Upper lobe of left lung (tissue), 6 donors: ENCODE results near the gene ME2. TPM values are rescaled to one million over a fixed set of nuclear protein-coding genes. Genes with fewer than 3 reads are reported as not detected.

Experiments
- ATAC-seq, 2 donors: fragments of 200-7000 bp; cut with Tn5 transposase; one replicate each; pipeline ENCODE4 v1.9.1; 2022; ENCODE audit warnings: mild to moderate bottlenecking in 2 of 2, moderate library complexity in 2 of 2; ENCODE audit not compliant: low FRiP score in 2 of 2
- DNase-seq, 2 donors: peaks; one replicate each; pipeline ENCODE4 v3.0.0-alpha.2; 2019 to 2020
- H3K27ac ChIP-seq, 4 donors: fragments of 200-600 bp; sonication (generic); one replicate each; pipeline ENCODE4 v1.5.1; 2016 to 2019
- H3K27me3 ChIP-seq, 4 donors: fragments of 200-600 bp; sonication (generic); one replicate each; pipeline ENCODE4 v1.5.1; 2017 to 2019
- H3K36me3 ChIP-seq, 4 donors: fragments of 200-600 bp; sonication (generic); one replicate each; pipeline ENCODE4 v1.5.1; 2016 to 2019
- H3K4me1 ChIP-seq, 4 donors: fragments of 200-600 bp; sonication (generic); one replicate each; pipeline ENCODE4 v1.5.1; 2018 to 2019
- H3K4me3 ChIP-seq, 4 donors: fragments of 200-600 bp; sonication (generic); one replicate each; pipeline ENCODE4 v1.5.1; 2017 to 2019; ENCODE audit warnings: mild to moderate bottlenecking in 2 of 4, moderate library complexity in 1 of 4
- H3K9me3 ChIP-seq, 4 donors: fragments of 200-600 bp; sonication (generic); one replicate each; pipeline ENCODE4 v1.5.1; 2018 to 2019
- EP300 ChIP-seq, 4 donors: sonication (generic); formaldehyde crosslinking; IDR thresholded peaks; one replicate each; pipeline ENCODE4 v1.5.1; 2017; ENCODE audit warnings: antibody characterized with exemption in 4 of 4, control low read depth in 2 of 4
- POLR2A ChIP-seq, 4 donors: fragments of 450-650 bp; IDR thresholded peaks; one replicate each; pipeline ENCODE4 v1.5.1; 2016 to 2017; ENCODE audit warnings: antibody characterized with exemption in 4 of 4, mild to moderate bottlenecking in 2 of 4
- POLR2AphosphoS5 ChIP-seq, 2 donors: sonication (generic); formaldehyde crosslinking; IDR thresholded peaks; one replicate each; pipeline ENCODE4 v1.5.1; 2017; ENCODE audit warnings: antibody characterized with exemption in 2 of 2
- WGBS, 2 donors: methylation state at CpG; one replicate each; pipeline ENCODE4 v1.1.5; 2017 to 2018; 5-methylcytosine and 5-hydroxymethylcytosine counted together
- total RNA-seq, 6 donors: library from RNA; depleted of rRNA in 4 of 6; stranded (reverse); fragments of >200 nt in 4 of 6; gene quantifications; one replicate each; pipeline versions ENCODE4 v1.1.0 to v1.2.1, GENCODE V29; 2016 to 2021
- TF ChIP-seq, protein P1 (sequence below), 6 experiments: fragments of 450-650 bp in 4 of 6; fragments of 200-600 bp in 2 of 6; sonication (generic) in 2 of 6; IDR thresholded peaks; one replicate each; pipeline ENCODE4 v1.5.1; 2016 to 2019; ENCODE audit warnings: antibody characterized with exemption in 6 of 6
- donor health status: DM: no; HTN: no; CAD: no; lungs with moderate emphysema.
- donor health status: DM: no; HTN: yes; CAD: no; lungs with severe emphysema.

Gene ME2
- total RNA-seq, 6 donors from 2014 or later, result 26.9 to 69.8 (median 36.4) TPM

DNA sequence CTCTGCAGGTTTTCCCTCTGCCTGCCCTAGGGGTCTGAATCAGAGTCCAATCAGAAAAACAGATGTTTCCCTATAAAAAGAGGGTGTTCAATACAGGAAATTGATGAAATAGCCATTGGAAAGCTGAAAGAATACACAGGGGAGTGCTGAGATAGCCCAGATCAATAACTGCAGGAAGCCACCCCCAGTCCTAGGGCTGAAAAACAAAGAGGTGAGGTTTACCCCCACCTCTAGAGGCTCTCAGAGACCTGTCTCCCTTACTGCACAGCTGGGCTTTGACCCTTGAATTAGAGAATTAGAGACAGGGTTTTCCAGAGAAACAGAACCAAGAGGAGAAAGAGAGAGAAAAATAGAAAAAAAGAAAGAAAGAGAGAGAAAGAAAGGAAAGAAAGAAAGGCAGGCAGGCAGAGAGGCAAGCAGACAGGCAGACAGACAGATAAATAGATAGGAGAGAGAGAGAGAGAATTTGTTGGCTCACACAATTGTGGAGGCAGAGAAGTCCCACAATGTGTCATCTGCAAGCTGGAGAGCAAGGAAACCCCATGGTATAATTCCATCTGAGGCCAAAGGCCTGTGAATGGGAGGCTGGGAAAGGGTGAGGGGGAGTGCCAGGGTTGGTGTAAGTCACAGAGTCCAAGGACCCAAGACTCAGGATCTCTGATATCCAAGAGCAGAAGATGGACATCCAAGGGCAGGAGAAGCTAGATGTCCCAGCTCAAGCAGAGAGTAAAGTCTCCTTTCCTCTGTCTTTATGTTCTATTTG lies 18.9 kb upstream of the ME2 start:
- no peak for TF ChIP-seq POLR2A (IDR thresholded peaks at IDR 0.05)
- H3K27me3 ChIP-seq, result no peaks in the 10 kb centered on the region
- H3K36me3 ChIP-seq, result no peaks in the 10 kb centered on the region
- ATAC-seq (no peak), DNase-seq (no peak)
- H3K9me3 ChIP-seq, result no peaks in the 10 kb centered on the region
- H3K4me1 ChIP-seq, result peaks cover 0 to 3% (median under 1%) of the 10 kb centered on the region in 4 donors
- H3K4me3 ChIP-seq, result no peak overlapping the region
- no peak overlapping the region for H3K27ac ChIP-seq

DNA sequence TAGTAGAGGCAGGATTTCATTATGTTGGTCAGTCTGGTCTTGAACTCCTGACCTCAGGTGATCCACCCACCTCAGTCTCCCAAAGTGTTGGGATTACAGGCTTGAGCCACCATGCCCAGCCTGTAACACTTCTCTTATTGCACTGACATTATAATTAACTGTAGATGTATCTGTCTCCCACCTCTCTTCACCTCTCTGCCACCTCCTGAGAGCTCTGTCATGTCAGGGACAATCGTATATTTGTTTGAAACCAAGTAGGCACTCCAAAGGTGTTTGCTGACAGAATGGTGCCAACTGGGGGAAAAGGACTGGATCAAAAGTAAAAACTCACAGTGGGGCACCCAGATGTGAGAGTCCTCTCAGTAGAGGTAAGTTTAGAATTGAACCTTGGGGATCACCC lies 17.3 kb upstream of the ME2 start:
- 71 to 83% methylated on average over 1 of the region's 1 CpG for WGBS, 2 donors
- Histone ChIP-seq H3K36me3 (no peaks in the 10 kb centered on the region), H3K9me3 (no peaks in the 10 kb centered on the region), H3K27ac (peak overlapping the region in 2 of 4 donors; percentile 45 to 60), H3K4me3 (no peak overlapping the region), H3K27me3 (no peaks in the 10 kb centered on the region), H3K4me1 (peaks cover 0 to 3% (median 0%) of the 10 kb centered on the region in 4 donors)
- no peak for ATAC-seq
- TF ChIP-seq, protein P1, sequence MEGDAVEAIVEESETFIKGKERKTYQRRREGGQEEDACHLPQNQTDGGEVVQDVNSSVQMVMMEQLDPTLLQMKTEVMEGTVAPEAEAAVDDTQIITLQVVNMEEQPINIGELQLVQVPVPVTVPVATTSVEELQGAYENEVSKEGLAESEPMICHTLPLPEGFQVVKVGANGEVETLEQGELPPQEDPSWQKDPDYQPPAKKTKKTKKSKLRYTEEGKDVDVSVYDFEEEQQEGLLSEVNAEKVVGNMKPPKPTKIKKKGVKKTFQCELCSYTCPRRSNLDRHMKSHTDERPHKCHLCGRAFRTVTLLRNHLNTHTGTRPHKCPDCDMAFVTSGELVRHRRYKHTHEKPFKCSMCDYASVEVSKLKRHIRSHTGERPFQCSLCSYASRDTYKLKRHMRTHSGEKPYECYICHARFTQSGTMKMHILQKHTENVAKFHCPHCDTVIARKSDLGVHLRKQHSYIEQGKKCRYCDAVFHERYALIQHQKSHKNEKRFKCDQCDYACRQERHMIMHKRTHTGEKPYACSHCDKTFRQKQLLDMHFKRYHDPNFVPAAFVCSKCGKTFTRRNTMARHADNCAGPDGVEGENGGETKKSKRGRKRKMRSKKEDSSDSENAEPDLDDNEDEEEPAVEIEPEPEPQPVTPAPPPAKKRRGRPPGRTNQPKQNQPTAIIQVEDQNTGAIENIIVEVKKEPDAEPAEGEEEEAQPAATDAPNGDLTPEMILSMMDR (IDR thresholded peaks at IDR 0.05), result no peak
- TF ChIP-seq POLR2AphosphoS5 (IDR thresholded peaks at IDR 0.05), result no peak
- TF ChIP-seq EP300 (IDR thresholded peaks at IDR 0.05), result no peak
- TF ChIP-seq POLR2A (IDR thresholded peaks at IDR 0.05), result no peak
- DNase-seq, result no peak

DNA sequence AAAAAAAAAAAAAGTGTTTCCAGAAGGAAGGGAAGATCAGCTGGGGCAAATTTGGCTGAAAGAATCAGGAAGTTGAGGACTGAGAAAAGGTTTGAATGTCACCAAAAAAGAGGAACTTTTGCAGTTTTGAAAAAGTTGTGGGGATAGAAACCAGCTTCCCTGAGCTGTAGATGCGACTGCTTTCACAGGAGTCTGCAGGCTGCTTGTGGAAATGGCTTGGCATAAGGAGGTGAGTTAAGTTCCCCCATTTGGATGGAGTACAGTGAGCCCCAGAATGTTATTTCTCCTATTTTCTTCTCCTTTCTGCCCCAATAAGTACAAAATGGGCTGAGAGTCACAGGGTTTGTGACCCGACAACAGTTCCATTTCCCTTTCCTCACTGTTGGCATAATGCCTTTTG lies 16.5 kb upstream of the ME2 start:
- WGBS, 2 donors, result 55 to 57% methylated on average over 2 of the region's 2 CpGs
- TF ChIP-seq, protein P1 (IDR thresholded peaks at IDR 0.05), result no peak
- no peak for TF ChIP-seq EP300 (IDR thresholded peaks at IDR 0.05)
- no peak for TF ChIP-seq POLR2AphosphoS5 (IDR thresholded peaks at IDR 0.05)
- TF ChIP-seq POLR2A (IDR thresholded peaks at IDR 0.05), result no peak
- Histone ChIP-seq H3K27me3 (no peaks in the 10 kb centered on the region), H3K9me3 (no peaks in the 10 kb centered on the region), H3K4me3 (no peak overlapping the region), H3K27ac (peak overlapping the region in 2 of 4 donors; percentile 60 to 62), H3K4me1 (peaks cover 0 to 3% (median 0%) of the 10 kb centered on the region in 4 donors), H3K36me3 (no peaks in the 10 kb centered on the region)
- no peak for DNase-seq
- ATAC-seq, result peak in 1 of 2 donors; percentile 74

DNA sequence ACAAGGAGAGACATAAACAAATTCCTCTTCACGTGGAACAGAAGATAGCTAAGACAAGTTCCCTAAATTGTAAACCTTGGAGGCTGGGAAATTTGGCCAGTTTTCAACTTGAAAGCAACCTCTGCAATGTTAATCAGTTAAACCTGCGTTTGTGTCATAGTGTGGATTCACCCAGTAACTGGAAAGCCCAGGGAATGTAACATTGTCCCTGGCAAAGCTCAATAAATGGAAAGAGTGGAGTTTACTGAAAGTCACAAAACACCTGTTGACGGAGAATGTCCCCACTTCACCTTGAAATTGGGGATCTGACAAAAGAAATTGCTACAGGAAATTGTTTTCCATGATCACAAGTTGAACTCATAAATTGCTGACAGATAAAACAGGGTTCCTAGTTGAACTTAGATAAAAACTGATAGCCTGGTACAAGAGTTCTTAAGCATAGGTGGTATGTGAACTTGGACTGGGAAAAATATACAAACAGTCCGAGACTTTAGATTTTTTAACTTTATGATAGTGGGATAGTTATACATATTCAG lies 15.0 kb upstream of the ME2 start:
- no peak for DNase-seq
- WGBS, 2 donors, result 53 to 54% methylated on average over 4 of the region's 4 CpGs

DNA sequence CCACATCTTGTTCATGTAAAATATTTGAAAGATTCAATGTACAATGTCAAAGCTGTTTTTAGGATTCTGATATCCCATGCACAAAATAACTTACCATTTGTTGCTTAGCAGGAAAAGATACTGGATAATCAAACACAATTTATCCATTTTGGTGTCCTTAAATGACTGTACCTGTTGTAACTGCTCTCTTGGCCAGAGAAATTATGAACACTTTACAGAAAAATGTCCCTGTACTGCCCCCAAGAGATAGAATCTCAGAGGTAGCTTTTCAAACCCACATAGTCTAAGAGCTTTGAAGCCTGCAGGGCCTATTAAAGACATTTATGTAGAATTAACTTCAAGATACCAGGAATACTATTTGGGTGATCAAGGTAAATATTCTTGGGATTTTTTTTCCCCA lies 12.2 kb upstream of the ME2 start:
- TF ChIP-seq POLR2AphosphoS5 (IDR thresholded peaks at IDR 0.05), result no peak
- TF ChIP-seq, protein P1 (IDR thresholded peaks at IDR 0.05), result no peak
- TF ChIP-seq EP300 (IDR thresholded peaks at IDR 0.05), result no peak
- no peak for TF ChIP-seq POLR2A (IDR thresholded peaks at IDR 0.05)
- Histone ChIP-seq H3K4me1 (peaks cover 0 to 10% (median 2%) of the 10 kb centered on the region in 4 donors), H3K36me3 (no peaks in the 10 kb centered on the region), H3K27ac (no peak overlapping the region), H3K9me3 (no peaks in the 10 kb centered on the region), H3K27me3 (no peaks in the 10 kb centered on the region), H3K4me3 (no peak overlapping the region)
- ATAC-seq (peak in 1 of 2 donors; percentile 60), DNase-seq (no peak)

More for the DNA sequence above, 15.0 kb upstream of the ME2 start:
- Histone ChIP-seq H3K27ac (no peak overlapping the region), H3K36me3 (no peaks in the 10 kb centered on the region), H3K9me3 (no peaks in the 10 kb centered on the region), H3K4me3 (no peak overlapping the region), H3K4me1 (peaks cover 0 to 3% (median 0%) of the 10 kb centered on the region in 4 donors), H3K27me3 (no peaks in the 10 kb centered on the region)
- no peak for ATAC-seq
- no peak for TF ChIP-seq POLR2A (IDR thresholded peaks at IDR 0.05)
- TF ChIP-seq EP300 (IDR thresholded peaks at IDR 0.05), result no peak
- TF ChIP-seq POLR2AphosphoS5 (IDR thresholded peaks at IDR 0.05), result no peak
- TF ChIP-seq, protein P1 (IDR thresholded peaks at IDR 0.05), result no peak
